Measurements from ENCODE around the gene SLC35F3. TPM values are rescaled to one million over a fixed set of nuclear protein-coding genes. Genes with fewer than 3 reads are reported as not detected.

Gene SLC35F3
- total RNA-seq, 4 donors from 2014 or later = 0.36 to 1.4 (median 0.54) TPM

- TF ChIP-seq EP300 (IDR thresholded peaks at IDR 0.05) (no peak), POLR2A (IDR thresholded peaks at IDR 0.05) (no peak), POLR2AphosphoS5 (IDR thresholded peaks at IDR 0.05) (no peak)
- TF ChIP-seq, protein P1, sequence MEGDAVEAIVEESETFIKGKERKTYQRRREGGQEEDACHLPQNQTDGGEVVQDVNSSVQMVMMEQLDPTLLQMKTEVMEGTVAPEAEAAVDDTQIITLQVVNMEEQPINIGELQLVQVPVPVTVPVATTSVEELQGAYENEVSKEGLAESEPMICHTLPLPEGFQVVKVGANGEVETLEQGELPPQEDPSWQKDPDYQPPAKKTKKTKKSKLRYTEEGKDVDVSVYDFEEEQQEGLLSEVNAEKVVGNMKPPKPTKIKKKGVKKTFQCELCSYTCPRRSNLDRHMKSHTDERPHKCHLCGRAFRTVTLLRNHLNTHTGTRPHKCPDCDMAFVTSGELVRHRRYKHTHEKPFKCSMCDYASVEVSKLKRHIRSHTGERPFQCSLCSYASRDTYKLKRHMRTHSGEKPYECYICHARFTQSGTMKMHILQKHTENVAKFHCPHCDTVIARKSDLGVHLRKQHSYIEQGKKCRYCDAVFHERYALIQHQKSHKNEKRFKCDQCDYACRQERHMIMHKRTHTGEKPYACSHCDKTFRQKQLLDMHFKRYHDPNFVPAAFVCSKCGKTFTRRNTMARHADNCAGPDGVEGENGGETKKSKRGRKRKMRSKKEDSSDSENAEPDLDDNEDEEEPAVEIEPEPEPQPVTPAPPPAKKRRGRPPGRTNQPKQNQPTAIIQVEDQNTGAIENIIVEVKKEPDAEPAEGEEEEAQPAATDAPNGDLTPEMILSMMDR (IDR thresholded peaks at IDR 0.05) = no peak
- Histone ChIP-seq H3K36me3 (no peaks in the 10 kb centered on the region), H3K9me3 (no peaks in the 10 kb centered on the region), H3K4me3 (no peak overlapping the region), H3K27ac (no peak overlapping the region), H3K4me1 (no peaks in the 10 kb centered on the region), H3K27me3 (no peaks in the 10 kb centered on the region)
- no peak for DNase-seq (ENCODE audit: low spot score in 2 of 2)
- WGBS = 75% methylated on average over 6 of the region's 6 CpGs
Observed at GRCh38 chr1:234273981-234274380, 369.5 kb downstream of the SLC35F3 start.

DNA sequence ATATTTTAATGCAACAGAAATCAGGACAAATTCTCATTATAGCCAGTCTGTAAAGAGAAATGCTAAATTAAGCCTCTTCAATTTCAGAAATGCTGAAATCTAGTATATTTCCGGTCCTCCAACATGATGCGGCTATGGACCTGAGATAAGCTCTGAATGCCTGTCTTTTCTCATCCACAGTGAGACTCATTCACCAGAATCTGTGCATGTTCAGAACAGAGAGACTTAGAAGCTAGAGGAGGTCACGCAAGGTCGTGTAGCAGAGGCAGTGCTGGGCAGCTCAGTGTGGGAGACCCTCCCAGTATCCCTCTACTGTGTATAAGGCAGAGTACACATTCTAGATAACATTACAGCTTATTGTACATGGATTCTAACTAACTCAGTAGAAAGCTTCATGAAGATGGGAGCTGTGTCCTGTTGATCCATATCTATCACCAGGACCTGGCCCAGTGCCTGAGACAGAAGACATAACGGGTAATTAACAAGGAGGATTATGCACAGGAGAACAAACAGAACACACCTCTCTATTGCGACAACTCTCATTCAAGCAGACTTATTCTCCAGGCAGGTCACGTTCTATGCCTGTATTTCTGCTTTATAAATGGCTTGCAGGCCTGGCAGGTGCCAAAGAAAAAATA is 371.8 kb downstream of the SLC35F3 start:
- DNase-seq (ENCODE audit: low spot score in 2 of 2) = no peak
- H3K9me3 ChIP-seq = no peaks in the 10 kb centered on the region
- H3K27me3 ChIP-seq = no peaks in the 10 kb centered on the region
- H3K4me1 ChIP-seq = no peaks in the 10 kb centered on the region
- H3K4me3 ChIP-seq = no peak overlapping the region
- no peaks in the 10 kb centered on the region for H3K36me3 ChIP-seq
- 64% methylated on average over 7 of the region's 7 CpGs for WGBS
- TF ChIP-seq POLR2A (IDR thresholded peaks at IDR 0.05) (no peak), POLR2AphosphoS5 (IDR thresholded peaks at IDR 0.05) (no peak), EP300 (IDR thresholded peaks at IDR 0.05) (no peak)
- TF ChIP-seq, protein P1 (IDR thresholded peaks at IDR 0.05) = no peak
- H3K27ac ChIP-seq = no peak overlapping the region

DNA sequence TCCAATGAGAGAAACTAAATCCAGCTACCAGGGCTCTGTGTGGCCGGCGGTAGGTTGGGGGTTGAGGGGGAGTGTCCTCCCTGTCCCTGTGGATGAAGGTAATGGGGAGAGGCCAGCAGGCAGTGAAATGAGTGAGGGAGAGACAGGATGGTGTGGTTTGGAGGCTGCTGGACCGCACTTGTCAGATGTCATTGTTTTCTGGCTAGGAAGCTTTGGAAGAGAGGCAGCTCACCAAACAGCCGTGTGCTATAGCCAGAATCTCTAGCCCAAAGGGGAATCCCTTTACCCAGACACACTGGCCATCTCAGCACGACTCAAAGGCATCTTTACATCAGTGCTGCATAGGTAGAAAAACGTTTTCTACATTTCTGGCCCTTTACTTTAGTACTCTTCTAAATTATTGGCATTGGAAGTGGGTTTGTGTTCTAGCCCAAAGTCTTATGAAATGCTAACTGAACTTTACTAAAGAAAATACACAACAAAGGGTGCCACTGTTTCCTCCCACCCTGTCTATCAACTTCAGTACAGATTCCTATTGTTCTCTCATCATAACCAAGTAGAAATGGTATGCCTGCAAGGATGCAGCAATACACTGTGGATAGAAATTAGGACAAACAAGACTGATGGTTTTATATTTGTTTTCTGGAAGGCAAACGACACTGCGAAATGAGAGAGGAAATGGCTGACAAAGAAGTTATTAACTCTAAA is 372.8 kb downstream of the SLC35F3 start:
- 51% methylated on average over 8 of the region's 8 CpGs for WGBS
- Histone ChIP-seq H3K36me3 (no peaks in the 10 kb centered on the region), H3K9me3 (no peaks in the 10 kb centered on the region), H3K4me1 (no peaks in the 10 kb centered on the region), H3K27me3 (no peaks in the 10 kb centered on the region), H3K4me3 (no peak overlapping the region), H3K27ac (no peak overlapping the region)
- no peak for DNase-seq (ENCODE audit: low spot score in 2 of 2)
- TF ChIP-seq POLR2A (IDR thresholded peaks at IDR 0.05) (no peak), POLR2AphosphoS5 (IDR thresholded peaks at IDR 0.05) (no peak), EP300 (IDR thresholded peaks at IDR 0.05) (no peak)
- TF ChIP-seq, protein P1 (IDR thresholded peaks at IDR 0.05) = no peak

DNA sequence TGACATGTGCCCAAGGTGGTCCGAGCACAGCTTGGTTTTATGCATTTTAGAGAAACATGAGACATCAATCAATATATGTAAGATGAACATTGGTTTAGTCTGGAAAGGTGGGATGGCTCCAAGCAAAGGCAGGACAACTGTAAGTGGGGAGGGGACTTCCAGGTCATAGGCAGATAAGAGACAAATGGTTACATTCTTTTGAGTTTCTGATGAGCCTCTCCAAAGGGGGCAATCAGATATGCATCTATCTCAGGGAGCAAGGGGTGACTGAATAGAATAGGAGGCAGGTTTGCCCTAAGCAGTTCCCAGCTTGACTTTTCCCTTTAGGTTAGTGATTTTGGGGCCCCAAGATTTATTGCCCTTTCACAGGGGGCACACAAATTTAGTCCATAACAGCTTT is 374.5 kb downstream of the SLC35F3 start:
- TF ChIP-seq EP300 (IDR thresholded peaks at IDR 0.05) (no peak), POLR2AphosphoS5 (IDR thresholded peaks at IDR 0.05) (no peak), POLR2A (IDR thresholded peaks at IDR 0.05) (no peak)
- TF ChIP-seq, protein P1 (IDR thresholded peaks at IDR 0.05) = no peak
- H3K4me1 ChIP-seq = no peaks in the 10 kb centered on the region
- WGBS = 86% methylated on average over 1 of the region's 1 CpG
- no peak overlapping the region for H3K27ac ChIP-seq
- no peaks in the 10 kb centered on the region for H3K27me3 ChIP-seq
- H3K36me3 ChIP-seq = no peaks in the 10 kb centered on the region
- no peak for DNase-seq (ENCODE audit: low spot score in 2 of 2)
- no peak overlapping the region for H3K4me3 ChIP-seq
- H3K9me3 ChIP-seq = no peaks in the 10 kb centered on the region

GRCh38 chr1:234280500-234280899 is 376.0 kb downstream of the SLC35F3 start:
- no peak for TF ChIP-seq POLR2AphosphoS5 (IDR thresholded peaks at IDR 0.05)
- TF ChIP-seq, protein P1 (IDR thresholded peaks at IDR 0.05) = no peak
- no peak for TF ChIP-seq EP300 (IDR thresholded peaks at IDR 0.05)
- no peak for TF ChIP-seq POLR2A (IDR thresholded peaks at IDR 0.05)
- no peak for DNase-seq (ENCODE audit: low spot score in 2 of 2)
- H3K27me3 ChIP-seq = no peaks in the 10 kb centered on the region
- H3K9me3 ChIP-seq = no peaks in the 10 kb centered on the region
- 86% methylated on average over 4 of the region's 4 CpGs for WGBS
- H3K4me1 ChIP-seq = no peaks in the 10 kb centered on the region
- H3K36me3 ChIP-seq = no peaks in the 10 kb centered on the region
- no peak overlapping the region for H3K4me3 ChIP-seq
- H3K27ac ChIP-seq = no peak overlapping the region

Measured in suprapubic skin (tissue), 4 donors.